H1 (cell line): ENCODE data around the gene HACD2. TPM values are rescaled to one million over a fixed set of nuclear protein-coding genes. Genes with fewer than 3 reads are reported as not detected.

Experiments used
- CTCF ChIA-PET: fragments of 300-600 bp; sonication (Branson Sonifier 250); formaldehyde crosslinking; loops from one replicate; lab custom pipeline; 2021; ENCODE audit not compliant: partially characterized antibody; lab: Charles Lee
- POLR2A ChIA-PET: fragments of 300-600 bp; sonication (Branson Sonifier 250); formaldehyde crosslinking; loops from one replicate; lab custom pipeline; 2021; ENCODE audit warnings: inconsistent platforms; ENCODE audit not compliant: partially characterized antibody; lab: Charles Lee
- DNase-seq, 2 experiments: peaks; one replicate each; pipeline versions ENCODE4 v3.0.0 to v3.0.0-alpha.2; 2010 to 2022; ENCODE audit warnings: low spot score in 2 of 2, low read depth in 1 of 2, mixed read lengths in 1 of 2
- FAIRE-seq: peaks from 2 replicates; lab custom pipeline; 2011; peaks lifted over from hg19 to GRCh38; lab: Jason Lieb, UNC
- H2AFZ ChIP-seq: 2 replicates; pipeline ENCODE4 v1.8.1; 2012; ENCODE audit warnings: low read length, inconsistent platforms
- H2AK5ac ChIP-seq: 2 replicates; pipeline ENCODE4 v1.6.1; 2013; ENCODE audit warnings: low read depth, low read length
- H2BK120ac ChIP-seq: replicated peaks from 2 replicates; pipeline ENCODE3; 2013; ENCODE audit warnings: low read depth, low read length, inconsistent platforms
- H2BK12ac ChIP-seq: 2 replicates; pipeline ENCODE4 v1.6.1; 2013; ENCODE audit warnings: low read depth, low read length
- H2BK15ac ChIP-seq: 2 replicates; pipeline ENCODE4 v1.6.1; 2013; ENCODE audit warnings: low read length
- H2BK20ac ChIP-seq: 2 replicates; pipeline ENCODE4 v1.6.1; 2013; ENCODE audit warnings: low read length
- H2BK5ac ChIP-seq: 2 replicates; pipeline ENCODE4 v1.6.1; 2013; ENCODE audit warnings: low read depth, low read length
- H3K14ac ChIP-seq: 2 replicates; pipeline ENCODE4 v1.6.1; 2013; ENCODE audit warnings: inconsistent platforms; ENCODE audit not compliant: insufficient read length
- H3K18ac ChIP-seq: 2 replicates; pipeline ENCODE4 v1.6.1; 2013; ENCODE audit warnings: low read length; ENCODE audit errors: extremely low read depth
- H3K23ac ChIP-seq: 2 replicates; pipeline ENCODE4 v1.6.1; 2013; ENCODE audit warnings: inconsistent platforms; ENCODE audit not compliant: insufficient read length
- H3K23me2 ChIP-seq: 2 replicates; pipeline ENCODE4 v1.6.1; 2013; ENCODE audit warnings: low read depth, low read length
- H3K27ac ChIP-seq: 2 replicates; pipeline ENCODE4 v1.6.1; 2011; ENCODE audit warnings: low read depth, low read length, inconsistent platforms
- H3K27me3 ChIP-seq, 4 experiments: replicated peaks in 1 of 4; 1 replicate in 1 of 4; 2 replicates in 3 of 4; pipeline versions ENCODE4 v1.6.1 to v1.8.1; 2011 to 2013; ENCODE audit warnings: low read length in 3 of 4, mild to moderate bottlenecking in 3 of 4, inconsistent platforms in 2 of 4, mixed read lengths in 2 of 4, moderate library complexity in 1 of 4; ENCODE audit not compliant: control insufficient read depth in 3 of 4, insufficient read depth in 3 of 4; ENCODE audit errors: extremely low read depth in 1 of 4
- H3K36me3 ChIP-seq, 4 experiments: 2 replicates each; pipeline versions ENCODE4 v1.6.1 to v1.8.1; 2011 to 2013; ENCODE audit warnings: mild to moderate bottlenecking in 4 of 4, low read length in 3 of 4, moderate library complexity in 2 of 4, control low read depth in 1 of 4, inconsistent platforms in 1 of 4; ENCODE audit not compliant: insufficient read depth in 4 of 4, control insufficient read depth in 2 of 4
- H3K4ac ChIP-seq: replicated peaks from 2 replicates; pipeline ENCODE3; 2013; ENCODE audit warnings: low read length, low read depth, mixed read lengths, inconsistent platforms; ENCODE audit not compliant: insufficient read length
- H3K4me1 ChIP-seq, 4 experiments: replicated peaks in 1 of 4; 1 replicate in 1 of 4; 2 replicates in 3 of 4; pipeline versions ENCODE4 v1.6.1 to v1.8.1; 2011 to 2013; ENCODE audit warnings: low read length in 3 of 4, inconsistent platforms in 2 of 4, mixed read lengths in 1 of 4; ENCODE audit not compliant: insufficient read depth in 4 of 4, control insufficient read depth in 3 of 4
- H3K4me2 ChIP-seq, 2 experiments: 2 replicates each; pipeline versions ENCODE4 v1.6.1 to v1.8.1; 2011 to 2013; ENCODE audit warnings: low read depth in 2 of 2, low read length in 2 of 2, control low read depth in 1 of 2, inconsistent platforms in 1 of 2, mild to moderate bottlenecking in 1 of 2; ENCODE audit not compliant: insufficient read depth in 1 of 2
- H3K4me3 ChIP-seq, 4 experiments: fragments of 200-600, 300-600 bp in 1 of 4; sonication (generic), shearing (Covaris generic), sonication (Bioruptor Twin) in 1 of 4; 2 replicates each; pipeline versions ENCODE4 v1.5.1 to v1.8.1; 2011 to 2016; ENCODE audit warnings: low read length in 4 of 4, low read depth in 3 of 4, control low read depth in 2 of 4, inconsistent platforms in 2 of 4, mild to moderate bottlenecking in 2 of 4, mixed read lengths in 1 of 4, moderate library complexity in 1 of 4; ENCODE audit not compliant: insufficient read depth in 2 of 4; ENCODE audit errors: extremely low read depth in 1 of 4
- H3K56ac ChIP-seq: replicated peaks from 2 replicates; pipeline ENCODE3; 2013; ENCODE audit warnings: low read depth, mild to moderate bottlenecking, mixed read lengths, low read length, inconsistent platforms; ENCODE audit not compliant: insufficient read length
- H3K79me1 ChIP-seq: 2 replicates; pipeline ENCODE4 v1.6.1; 2013; ENCODE audit warnings: low read depth, low read length, control low read depth
- H3K79me2 ChIP-seq, 2 experiments: 2 replicates each; pipeline versions ENCODE4 v1.6.1 to v1.8.1; 2012 to 2013; ENCODE audit warnings: low read length in 2 of 2, mild to moderate bottlenecking in 2 of 2, inconsistent platforms in 1 of 2; ENCODE audit not compliant: insufficient read depth in 2 of 2, control insufficient read depth in 1 of 2
- H3K9ac ChIP-seq, 4 experiments: replicated peaks in 1 of 4; 1 replicate in 1 of 4; 2 replicates in 3 of 4; pipeline versions ENCODE4 v1.6.1 to v1.8.1; 2011 to 2013; ENCODE audit warnings: low read depth in 3 of 4, low read length in 3 of 4, control low read depth in 2 of 4, mild to moderate bottlenecking in 2 of 4, moderate library complexity in 2 of 4, inconsistent platforms in 1 of 4; ENCODE audit errors: extremely low read depth in 1 of 4
- H3K9me3 ChIP-seq, 2 experiments: 2 replicates each; pipeline versions ENCODE4 v1.6.1 to v1.8.1; 2012 to 2013; ENCODE audit warnings: mild to moderate bottlenecking in 2 of 2, moderate library complexity in 2 of 2, control low read depth in 1 of 2, inconsistent platforms in 1 of 2, low read depth in 1 of 2, low read length in 1 of 2, mixed read lengths in 1 of 2; ENCODE audit not compliant: insufficient read depth in 2 of 2
- H4K20me1 ChIP-seq, 2 experiments: replicated peaks in 1 of 2; 2 replicates each; pipeline versions ENCODE3 to v1.8.1; 2011 to 2013; ENCODE audit warnings: inconsistent platforms in 2 of 2, low read length in 2 of 2, mild to moderate bottlenecking in 1 of 2; ENCODE audit not compliant: insufficient read depth in 2 of 2, control insufficient read depth in 1 of 2
- H4K5ac ChIP-seq: 2 replicates; pipeline ENCODE4 v1.6.1; 2013; ENCODE audit warnings: low read length, low read depth, mixed read lengths, inconsistent platforms; ENCODE audit not compliant: insufficient read length
- H4K8ac ChIP-seq: 2 replicates; pipeline ENCODE4 v1.8.0; 2013; ENCODE audit warnings: mild to moderate bottlenecking, moderate library complexity, low read length, inconsistent platforms; ENCODE audit not compliant: insufficient read depth; ENCODE audit errors: extremely low read depth
- H4K91ac ChIP-seq: replicated peaks from 2 replicates; pipeline ENCODE3; 2013; ENCODE audit warnings: low read length, mixed read lengths, inconsistent platforms; ENCODE audit not compliant: insufficient read length
- CBX5 ChIP-seq: fragments of 300-800, 300-1000 bp; sonication (generic); IDR thresholded peaks from 2 replicates; pipeline ENCODE4 v1.7.1; 2016; ENCODE audit warnings: antibody characterized with exemption, low read length, low read depth
- CEBPB ChIP-seq: IDR thresholded peaks from 2 replicates; pipeline ENCODE4 v1.6.1; 2012; ENCODE audit warnings: low read depth, low read length
- EZH2 ChIP-seq: fragments of 200-600 bp; sonication (generic); IDR thresholded peaks from 2 replicates; pipeline ENCODE4 v1.7.1; 2012; ENCODE audit warnings: low read depth, mild to moderate bottlenecking, moderate library complexity, low read length, inconsistent platforms; ENCODE audit not compliant: severe bottlenecking
- JUN ChIP-seq: IDR thresholded peaks from 2 replicates; pipeline ENCODE4 v1.6.1; 2011; ENCODE audit warnings: low read depth, mild to moderate bottlenecking, improper control_type of control experiment, low read length
- KDM5A ChIP-seq: fragments of 200-600 bp; IDR thresholded peaks from 2 replicates; pipeline ENCODE4 v1.7.1; 2012; ENCODE audit warnings: mild to moderate bottlenecking, low read length, inconsistent platforms, mixed read lengths
- NANOG ChIP-seq: IDR thresholded peaks from 2 replicates; pipeline ENCODE4 v1.6.1; 2011; ENCODE audit warnings: low read length, low read depth, mild to moderate bottlenecking, inconsistent platforms; ENCODE audit not compliant: insufficient read depth, poor library complexity, severe bottlenecking
- PHF8 ChIP-seq: fragments of 200-600 bp; sonication (generic); conservative IDR thresholded peaks from 2 replicates; pipeline ENCODE4 v1.7.1; 2012; ENCODE audit warnings: low read depth, mild to moderate bottlenecking, inconsistent platforms, low read length, moderate library complexity
- POLR2A ChIP-seq, 2 experiments: IDR thresholded peaks; 1 replicate in 1 of 2; 2 replicates in 1 of 2; pipeline ENCODE4 v1.6.1; 2011; ENCODE audit warnings: low read depth in 2 of 2, low read length in 2 of 2, mild to moderate bottlenecking in 2 of 2; ENCODE audit errors: control extremely low read depth in 1 of 2
- RAD21 ChIP-seq, 2 experiments: IDR thresholded peaks in 1 of 2; conservative IDR thresholded peaks in 1 of 2; 2 replicates each; pipeline ENCODE4 v1.6.1; 2011; ENCODE audit warnings: low read depth in 2 of 2, low read length in 2 of 2, improper control_type of control experiment in 1 of 2, inconsistent platforms in 1 of 2, mild to moderate bottlenecking in 1 of 2, moderate library complexity in 1 of 2
- SAP30 ChIP-seq: fragments of 300-600 bp; sonication (generic); IDR thresholded peaks from 2 replicates; pipeline ENCODE4 v1.7.1; 2012; ENCODE audit warnings: low read length, moderate library complexity, mild to moderate bottlenecking, inconsistent platforms; ENCODE audit not compliant: insufficient read depth, insufficient replicate concordance
- TAF7 ChIP-seq: optimal IDR thresholded peaks from 2 replicates; pipeline ENCODE3; 2011; ENCODE audit warnings: low read depth, mild to moderate bottlenecking, inconsistent platforms, low read length, moderate library complexity, borderline replicate concordance
- ZNF274 ChIP-seq: IDR thresholded peaks from 2 replicates; pipeline ENCODE4 v1.7.0; 2012; ENCODE audit warnings: low read length, borderline replicate concordance; ENCODE audit errors: extremely low read depth
- WGBS, 2 experiments: shearing (Covaris generic) in 1 of 2; methylation state at CpG; one replicate each; pipeline versions ENCODE4 v1.1.6 to v1.1.7; 2013 to 2015; ENCODE audit warnings: low lambda C conversion rate in 2 of 2, mixed read lengths in 2 of 2, inconsistent platforms in 1 of 2, low coverage in 1 of 2, missing lambda C conversion rate in 1 of 2; ENCODE audit not compliant: insufficient replicate concordance in 2 of 2, insufficient coverage in 1 of 2, insufficient read length in 1 of 2; ENCODE audit errors: extremely low coverage in 1 of 2, missing lambda C conversion rate in 1 of 2; 5-methylcytosine and 5-hydroxymethylcytosine counted together
- polyA plus RNA-seq, 7 experiments: library from polyadenylated mRNA; depleted of rRNA in 3 of 7; stranded (reverse) in 5 of 7; unstranded in 2 of 7; fragments of >200 nt in 5 of 7; fragments of 200-250 nt in 2 of 7; gene quantifications; 1 replicate in 5 of 7; 2 replicates in 1 of 7; 4 replicates in 1 of 7; pipeline versions ENCODE4 v1.2.1 to v1.2.3, GENCODE V29; 2011 to 2013; ENCODE audit warnings: missing spikeins in 2 of 7, mixed read lengths in 2 of 7
- total RNA-seq: library from RNA; stranded (reverse); fragmentation: NEBNext Ultra II Directional; extraction: Animal tissue kit (Norgen Biotek cat#: 25700); gene quantifications from 2 replicates; pipeline ENCODE4 v1.2.1, GENCODE V29; 2021
- TF ChIP-seq, protein P1 (sequence below): IDR thresholded peaks from 2 replicates; pipeline ENCODE4 v1.6.1; 2011; ENCODE audit warnings: low read depth, mild to moderate bottlenecking, low read length; ENCODE audit not compliant: insufficient read depth

The HACD2 gene
- total and polyA plus RNA-seq, 2 of the 8 experiments (the other 6 are each of a cell fraction or from before 2014, with no cell fraction given), result 24.9 to 31.2 TPM

DNA sequence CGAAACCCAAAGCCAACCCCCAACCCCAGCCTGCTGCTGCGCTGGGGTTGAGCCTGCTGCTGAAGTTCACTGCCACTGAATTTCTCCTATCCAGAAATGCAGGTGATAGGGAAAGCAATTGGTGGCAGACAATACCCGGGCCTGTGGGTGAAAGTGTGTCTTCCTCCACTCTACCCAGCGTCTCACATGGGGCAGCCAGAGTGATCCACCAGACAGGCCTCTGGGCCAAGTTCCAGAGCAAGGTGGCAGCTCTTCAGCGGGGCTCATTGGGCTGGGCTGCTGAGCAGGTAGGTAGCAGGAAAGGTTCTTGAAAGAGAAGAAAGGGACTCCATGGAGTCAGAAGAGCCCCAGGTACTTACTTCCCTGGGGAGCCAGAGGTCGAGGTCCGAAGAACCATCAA lies 141.9 kb downstream of the HACD2 start:
- Histone ChIP-seq H3K23ac (no peak overlapping the region), H2BK12ac (no peak overlapping the region), H3K27ac (no peak overlapping the region), H3K27me3 (peaks cover 4 to 17% (median 13%) of the 10 kb centered on the region in 4 experiments; a peak in 6 of 7 replicates), H3K36me3 (no peaks in the 10 kb centered on the region), H3K4me1 (peaks cover 0 to 7% (median 3%) of the 10 kb centered on the region in 4 experiments; a peak in 4 of 7 replicates), H2AK5ac (no peak overlapping the region), H4K20me1 (peaks cover 2 to 5% of the 10 kb centered on the region in 2 experiments), H2BK120ac (no peak overlapping the region), H4K5ac (no peak overlapping the region), H3K9ac (no peak overlapping the region), H3K9me3 (no peaks in the 10 kb centered on the region), H2BK15ac (no peak overlapping the region), H2AFZ (no peak overlapping the region), H4K91ac (no peak overlapping the region), H4K8ac (no peak overlapping the region), H3K4me3 (no peak overlapping the region), H3K79me1 (no peaks in the 10 kb centered on the region), H3K56ac (no peak overlapping the region), H3K4ac (no peak overlapping the region), H3K14ac (no peak overlapping the region), H3K18ac (no peak overlapping the region), H3K4me2 (no peak overlapping the region), H3K79me2 (no peaks in the 10 kb centered on the region), H2BK20ac (no peak overlapping the region), H2BK5ac (no peak overlapping the region), H3K23me2 (no peaks in the 10 kb centered on the region)
- POLR2A ChIA-PET, result no interaction called here
- WGBS, 2 experiments, result 90% methylated on average over 7 of the region's 7 CpGs; no CpG with 5 or more reads in 1 of the 2 experiments
- FAIRE-seq (no peak), DNase-seq (no peak)
- CTCF ChIA-PET, result interaction anchor here (1.0 to 1.5 kb wide), 2 partner anchors 20 to 46 kb away, joined by 3 to 4 read pairs; no protein-coding TSS in a partner anchor
- TF ChIP-seq SAP30 (no peak), CEBPB (no peak), NANOG (no peak), TAF7 (no peak), POLR2A (IDR thresholded peaks at IDR 0.05; ENCODE audit: control extremely low read depth in 1 of 2, low read depth in 2 of 2, low read length in 2 of 2) (no peak), RAD21 (IDR thresholded peaks at IDR 0.05 in 1 of 2, conservative IDR thresholded peaks at IDR 0.05 in 1 of 2; ENCODE audit: low read depth in 2 of 2, low read length in 2 of 2) (no peak), JUN (no peak), EZH2 (no peak), PHF8 (no peak), CBX5 (no peak), KDM5A (no peak), ZNF274 (no peak)
- TF ChIP-seq, protein P1, sequence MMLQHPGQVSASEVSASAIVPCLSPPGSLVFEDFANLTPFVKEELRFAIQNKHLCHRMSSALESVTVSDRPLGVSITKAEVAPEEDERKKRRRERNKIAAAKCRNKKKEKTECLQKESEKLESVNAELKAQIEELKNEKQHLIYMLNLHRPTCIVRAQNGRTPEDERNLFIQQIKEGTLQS, result no peak
